SK-N-SH (cell line): ENCODE data around the gene TESMIN. TPM values are rescaled to one million over a fixed set of nuclear protein-coding genes. Genes with fewer than 3 reads are reported as not detected.

ENCODE experiments used
- CTCF ChIA-PET: fragments of 300-600, 350-600 bp; formaldehyde crosslinking; extraction: SDS; loops from one replicate; lab custom pipeline; 2021; lab: Yijun Ruan, JAX
- POLR2A ChIA-PET: fragments of 350-600 bp; sonication (Branson Sonifier 250); formaldehyde crosslinking; extraction: SDS; loops from one replicate; lab custom pipeline; 2020; ENCODE audit warnings: antibody characterized with exemption, inconsistent platforms; lab: Yijun Ruan, JAX
- DNase-seq: peaks from one replicate; pipeline ENCODE4 v3.0.0; 2012
- H2AFZ ChIP-seq: fragments of 200-600 bp; sonication (generic); 2 replicates; pipeline ENCODE4 v1.8.1; 2016; ENCODE audit warnings: antibody characterized with exemption, mild to moderate bottlenecking, low read depth
- H3F3A ChIP-seq: fragments of 200-600 bp; sonication (generic); replicated peaks from 2 replicates; pipeline ENCODE3; 2016; ENCODE audit warnings: antibody characterized with exemption, mild to moderate bottlenecking; ENCODE audit not compliant: insufficient read depth
- H3K27ac ChIP-seq, 2 experiments: fragments of 200-500 bp in 1 of 2; fragments of 200-600 bp in 1 of 2; sonication (Bioruptor generic) in 1 of 2; sonication (generic), shearing (Covaris generic) in 1 of 2; 2 replicates each; pipeline versions ENCODE4 v1.5.1 to v1.6.1; 2014 to 2016; ENCODE audit warnings: low read depth in 2 of 2, inconsistent platforms in 1 of 2, low read length in 1 of 2, mild to moderate bottlenecking in 1 of 2, mixed read lengths in 1 of 2
- H3K27me3 ChIP-seq: fragments of 200-600 bp; sonication (generic), shearing (Covaris generic); 2 replicates; pipeline ENCODE4 v1.6.1; 2016; ENCODE audit warnings: mixed run types; ENCODE audit not compliant: insufficient read depth
- H3K36me3 ChIP-seq, 2 experiments: fragments of 200-500 bp in 1 of 2; fragments of 200-600 bp in 1 of 2; sonication (Bioruptor generic) in 1 of 2; sonication (generic) in 1 of 2; replicated peaks in 1 of 2; 2 replicates each; pipeline versions ENCODE3 to v1.5.1; 2014 to 2016; ENCODE audit warnings: low read length in 1 of 2, mild to moderate bottlenecking in 1 of 2; ENCODE audit not compliant: insufficient read depth in 2 of 2, control insufficient read depth in 1 of 2
- H3K4me1 ChIP-seq, 2 experiments: fragments of 200-500 bp in 1 of 2; fragments of 200-600 bp in 1 of 2; sonication (Bioruptor generic) in 1 of 2; sonication (generic), shearing (Covaris generic) in 1 of 2; 2 replicates each; pipeline versions ENCODE4 v1.5.1 to v1.6.1; 2014 to 2016; ENCODE audit warnings: low read depth in 1 of 2, low read length in 1 of 2, mixed run types in 1 of 2; ENCODE audit not compliant: insufficient read depth in 2 of 2, control insufficient read depth in 1 of 2
- H3K4me2 ChIP-seq: fragments of 200-600 bp; sonication (generic), shearing (Covaris generic); 2 replicates; pipeline ENCODE4 v1.6.1; 2017; ENCODE audit warnings: mixed run types
- H3K4me3 ChIP-seq, 2 experiments: fragments of 200-500 bp in 1 of 2; fragments of 200-600 bp in 1 of 2; sonication (Bioruptor generic) in 1 of 2; sonication (generic), shearing (Covaris generic) in 1 of 2; 2 replicates each; pipeline versions ENCODE4 v1.5.1 to v1.8.1; 2014 to 2016; ENCODE audit warnings: low read depth in 2 of 2, inconsistent platforms in 1 of 2, low read length in 1 of 2, mild to moderate bottlenecking in 1 of 2, mixed read lengths in 1 of 2, moderate library complexity in 1 of 2
- H3K79me2 ChIP-seq: fragments of 200-600 bp; sonication (generic); 2 replicates; pipeline ENCODE4 v1.8.1; 2017; ENCODE audit warnings: mild to moderate bottlenecking; ENCODE audit not compliant: insufficient read depth
- H3K9ac ChIP-seq: fragments of 200-600 bp; sonication (generic); 2 replicates; pipeline ENCODE4 v1.6.1; 2017; ENCODE audit warnings: mixed run types
- H3K9me2 ChIP-seq: fragments of 200-600 bp; sonication (generic); 2 replicates; pipeline ENCODE4 v1.6.1; 2017; ENCODE audit warnings: mixed run types
- H3K9me3 ChIP-seq: fragments of 200-600 bp; sonication (generic); 2 replicates; pipeline ENCODE4 v1.6.1; 2017; ENCODE audit warnings: mixed run types, mild to moderate bottlenecking, moderate library complexity
- H4K20me1 ChIP-seq: fragments of 200-600 bp; sonication (generic); 2 replicates; pipeline ENCODE4 v1.6.1; 2017; ENCODE audit warnings: mild to moderate bottlenecking, mixed run types; ENCODE audit not compliant: insufficient read depth
- CTCF ChIP-seq: fragments of 200-600 bp; sonication (generic); IDR thresholded peaks from 2 replicates; pipeline ENCODE4 v1.6.1; 2017; ENCODE audit warnings: antibody characterized with exemption, mild to moderate bottlenecking, moderate library complexity
- EP300 ChIP-seq, 2 experiments: IDR thresholded peaks; 2 replicates each; pipeline versions ENCODE4 v1.4.0 to v1.6.1; 2012; ENCODE audit warnings: borderline replicate concordance in 1 of 2, low read depth in 1 of 2, low read length in 1 of 2
- EZH2phosphoT487 ChIP-seq: fragments of 200-600 bp; sonication (generic); IDR thresholded peaks from 2 replicates; pipeline ENCODE4 v1.6.1; 2017; ENCODE audit warnings: low read depth, mixed run types, mild to moderate bottlenecking, antibody characterized with exemption, moderate library complexity, borderline replicate concordance
- FOSL2 ChIP-seq: IDR thresholded peaks from 2 replicates; pipeline ENCODE4 v1.4.0; 2012; ENCODE audit warnings: low read depth, mild to moderate bottlenecking, moderate library complexity, borderline replicate concordance
- FOXJ3 ChIP-seq: sonication (generic); formaldehyde crosslinking; IDR thresholded peaks from 2 replicates; pipeline ENCODE4 v1.5.1; 2020; ENCODE audit warnings: mild to moderate bottlenecking, missing genetic modification reagents
- FOXM1 ChIP-seq: IDR thresholded peaks from 2 replicates; pipeline ENCODE4 v1.4.0; 2012; ENCODE audit warnings: low read depth, mild to moderate bottlenecking
- GABPA ChIP-seq: IDR thresholded peaks from 2 replicates; pipeline ENCODE4 v1.4.0; 2012; ENCODE audit warnings: low read depth, mild to moderate bottlenecking
- MXI1 ChIP-seq: IDR thresholded peaks from 2 replicates; pipeline ENCODE4 v1.6.1; 2012; ENCODE audit warnings: mild to moderate bottlenecking, low read depth, low read length, improper control_type of control experiment
- NFIC ChIP-seq: IDR thresholded peaks from 2 replicates; pipeline ENCODE4 v1.4.0; 2012; ENCODE audit warnings: borderline replicate concordance
- PBX3 ChIP-seq: IDR thresholded peaks from 2 replicates; pipeline ENCODE4; 2012
- RAD21 ChIP-seq: IDR thresholded peaks from 2 replicates; pipeline ENCODE4 v1.6.1; 2012; ENCODE audit warnings: mild to moderate bottlenecking, low read length
- RFX5 ChIP-seq: IDR thresholded peaks from 2 replicates; pipeline ENCODE4 v1.6.1; 2012; ENCODE audit warnings: mild to moderate bottlenecking, improper control_type of control experiment, low read length
- RXRA ChIP-seq: IDR thresholded peaks from 2 replicates; pipeline ENCODE4 v1.4.0; 2012; ENCODE audit warnings: low read depth, mild to moderate bottlenecking, borderline replicate concordance
- SIN3A ChIP-seq: IDR thresholded peaks from 2 replicates; pipeline ENCODE4 v1.6.1; 2012; ENCODE audit warnings: low read depth, mild to moderate bottlenecking, low read length, moderate library complexity, borderline replicate concordance
- SMC3 ChIP-seq: IDR thresholded peaks from 2 replicates; pipeline ENCODE4 v1.6.1; 2012; ENCODE audit warnings: low read depth, low read length, improper control_type of control experiment
- TAF1 ChIP-seq: IDR thresholded peaks from 2 replicates; pipeline ENCODE4 v1.6.1; 2012; ENCODE audit warnings: low read depth, mild to moderate bottlenecking, low read length, moderate library complexity, borderline replicate concordance
- TEAD4 ChIP-seq: IDR thresholded peaks from 2 replicates; pipeline ENCODE4 v1.4.0; 2012; ENCODE audit warnings: mild to moderate bottlenecking, borderline replicate concordance; ENCODE audit not compliant: insufficient read depth
- USF1 ChIP-seq: IDR thresholded peaks from 2 replicates; pipeline ENCODE4 v1.4.0; 2012; ENCODE audit warnings: low read depth, borderline replicate concordance
- USF2 ChIP-seq: fragments of 150-350 bp; IDR thresholded peaks from 2 replicates; pipeline ENCODE4 v1.6.1; 2017; ENCODE audit warnings: antibody characterized with exemption, low read length, low read depth, borderline replicate concordance
- WGBS: methylation state at CpG from one replicate; pipeline ENCODE4 v1.1.6; 2017; ENCODE audit warnings: low lambda C conversion rate; 5-methylcytosine and 5-hydroxymethylcytosine counted together
- polyA plus RNA-seq, 3 experiments: library from polyadenylated mRNA; depleted of rRNA; stranded (reverse); fragments of >200 nt; gene quantifications; 2 replicates each; pipeline ENCODE4 v1.2.3, GENCODE V29; 2012

Gene TESMIN
- polyA plus RNA-seq, 1 of the 3 experiments (the other 2 are of a cell fraction) = 3.5 TPM

GRCh38 chr11:68751331-68751856, at the start of gene TESMIN (continued):
- TF ChIP-seq GABPA = no peak
- no peak for TF ChIP-seq FOXJ3 (CRISPR knock-in tag)
- no peak for TF ChIP-seq RXRA
- TF ChIP-seq NFIC = no peak
- no peak for TF ChIP-seq USF1
- no peak for TF ChIP-seq EP300 (IDR thresholded peaks at IDR 0.05; ENCODE audit: borderline replicate concordance in 1 of 2, low read depth in 1 of 2, low read length in 1 of 2)
- no peak for TF ChIP-seq FOSL2
- no peak for TF ChIP-seq CTCF
- 0 out of 2 replicates have a peak, but pooled peaks have one; percentile 18 for TF ChIP-seq TAF1
- TF ChIP-seq TEAD4 = no peak

GRCh38 chr11:68798221-68798813, 47.0 kb upstream of the TESMIN start:
- Histone ChIP-seq H3K36me3 (peaks cover 32 to 47% of the 10 kb centered on the region in 2 experiments), H3K4me3 (peak overlapping the region in 1 of 2 experiments; percentile 37; a peak in 1 of 4 replicates), H3K9me3 (no peaks in the 10 kb centered on the region), H3K9me2 (no peaks in the 10 kb centered on the region), H2AFZ (no peak overlapping the region), H4K20me1 (peaks cover 8% of the 10 kb centered on the region; the same call in 1 of the 2 replicates), H3K4me2 (no peak overlapping the region), H3F3A (peaks cover 5% of the 10 kb centered on the region), H3K9ac (no peak overlapping the region), H3K79me2 (no peaks in the 10 kb centered on the region), H3K27me3 (no peaks in the 10 kb centered on the region), H3K27ac (no peak overlapping the region; a peak in 1 of 4 replicates), H3K4me1 (no peaks in the 10 kb centered on the region)
- CTCF ChIA-PET = interaction anchor here (0.6 to 2.8 kb wide), 35 partner anchors 8 to 541 kb away, joined by 3 to 23 read pairs (median 4); no protein-coding TSS in a partner anchor
- POLR2A ChIA-PET = no interaction called here
- WGBS = 84% methylated on average over 21 of the region's 23 CpGs
- peak; percentile 72 for DNase-seq
- TF ChIP-seq SIN3A (no peak), EZH2phosphoT487 (no peak), USF2 (no peak), MXI1 (no peak), CTCF (peak; percentile 71), NFIC (no peak), RAD21 (peak; percentile 46), SMC3 (peak; percentile 49), RFX5 (no peak), FOXM1 (no peak), TAF1 (no peak), PBX3 (no peak), EP300 (IDR thresholded peaks at IDR 0.05; ENCODE audit: borderline replicate concordance in 1 of 2, low read depth in 1 of 2, low read length in 1 of 2) (no peak)
